ENCODE data around the gene CHST11. TPM values are rescaled to one million over a fixed set of nuclear protein-coding genes. Genes with fewer than 3 reads are reported as not detected.

The CHST11 gene
- total RNA-seq, 2 donors from 2014 or later, result 4.6 to 14.5 TPM

DNA sequence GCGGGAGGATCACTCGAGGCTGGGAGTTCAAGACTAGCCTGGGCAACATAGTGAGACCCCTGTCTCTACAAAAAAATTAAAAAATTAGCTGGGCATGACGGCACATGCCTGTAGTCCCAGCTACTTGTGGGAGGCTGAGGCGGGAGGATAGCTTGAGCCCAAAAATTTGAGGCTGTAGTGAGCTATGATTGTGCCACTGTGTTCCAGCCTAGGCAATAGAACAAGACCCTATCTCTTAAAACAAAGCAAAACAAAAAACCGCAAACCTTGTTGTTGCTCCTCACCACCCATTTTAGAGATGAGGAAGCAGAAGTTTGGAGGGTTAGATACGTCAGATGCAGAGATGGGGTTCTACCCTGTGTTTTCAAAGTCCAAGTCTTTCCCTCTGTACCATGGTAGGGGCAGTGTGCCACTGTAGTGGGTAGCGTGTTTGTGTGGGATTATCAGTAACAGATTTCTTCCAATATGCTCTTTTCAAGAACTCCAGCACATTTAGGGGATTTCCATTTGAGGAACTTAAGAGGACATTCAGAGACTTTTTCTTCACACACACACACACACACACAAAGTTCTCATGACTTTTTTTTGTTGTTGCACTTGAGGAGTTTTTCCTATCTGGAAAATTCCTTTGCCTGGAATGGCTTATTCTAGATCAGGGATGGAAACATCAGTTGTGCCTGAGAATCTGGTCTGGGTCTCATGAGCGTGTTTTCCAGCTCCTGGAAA, 186.5 kb downstream of the CHST11 start:
- Histone ChIP-seq H3K27me3 (no peaks in the 10 kb centered on the region), H3K9me3 (no peaks in the 10 kb centered on the region), H3K4me1 (no peaks in the 10 kb centered on the region), H3K36me3 (replicated peaks in 1 of 2; ENCODE audit: insufficient read depth in 1 of 2, low read depth in 2 of 2) (no peaks in the 10 kb centered on the region), H3K4me3 (no peak overlapping the region), H3K27ac (peak overlapping the region in 1 of 4 donors; percentile 54)
- ATAC-seq (no peak), DNase-seq (peak in 1 of 4 donors; percentile 18)
- intact Hi-C loops (cut with DNase I), result no loop called here
- WGBS, 2 donors, result 89 to 91% methylated on average over 8 of the region's 8 CpGs
- TF ChIP-seq POLR2A (IDR thresholded peaks at IDR 0.05), result no peak
- TF ChIP-seq, protein P1, sequence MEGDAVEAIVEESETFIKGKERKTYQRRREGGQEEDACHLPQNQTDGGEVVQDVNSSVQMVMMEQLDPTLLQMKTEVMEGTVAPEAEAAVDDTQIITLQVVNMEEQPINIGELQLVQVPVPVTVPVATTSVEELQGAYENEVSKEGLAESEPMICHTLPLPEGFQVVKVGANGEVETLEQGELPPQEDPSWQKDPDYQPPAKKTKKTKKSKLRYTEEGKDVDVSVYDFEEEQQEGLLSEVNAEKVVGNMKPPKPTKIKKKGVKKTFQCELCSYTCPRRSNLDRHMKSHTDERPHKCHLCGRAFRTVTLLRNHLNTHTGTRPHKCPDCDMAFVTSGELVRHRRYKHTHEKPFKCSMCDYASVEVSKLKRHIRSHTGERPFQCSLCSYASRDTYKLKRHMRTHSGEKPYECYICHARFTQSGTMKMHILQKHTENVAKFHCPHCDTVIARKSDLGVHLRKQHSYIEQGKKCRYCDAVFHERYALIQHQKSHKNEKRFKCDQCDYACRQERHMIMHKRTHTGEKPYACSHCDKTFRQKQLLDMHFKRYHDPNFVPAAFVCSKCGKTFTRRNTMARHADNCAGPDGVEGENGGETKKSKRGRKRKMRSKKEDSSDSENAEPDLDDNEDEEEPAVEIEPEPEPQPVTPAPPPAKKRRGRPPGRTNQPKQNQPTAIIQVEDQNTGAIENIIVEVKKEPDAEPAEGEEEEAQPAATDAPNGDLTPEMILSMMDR (IDR thresholded peaks at IDR 0.05), result no peak

DNA sequence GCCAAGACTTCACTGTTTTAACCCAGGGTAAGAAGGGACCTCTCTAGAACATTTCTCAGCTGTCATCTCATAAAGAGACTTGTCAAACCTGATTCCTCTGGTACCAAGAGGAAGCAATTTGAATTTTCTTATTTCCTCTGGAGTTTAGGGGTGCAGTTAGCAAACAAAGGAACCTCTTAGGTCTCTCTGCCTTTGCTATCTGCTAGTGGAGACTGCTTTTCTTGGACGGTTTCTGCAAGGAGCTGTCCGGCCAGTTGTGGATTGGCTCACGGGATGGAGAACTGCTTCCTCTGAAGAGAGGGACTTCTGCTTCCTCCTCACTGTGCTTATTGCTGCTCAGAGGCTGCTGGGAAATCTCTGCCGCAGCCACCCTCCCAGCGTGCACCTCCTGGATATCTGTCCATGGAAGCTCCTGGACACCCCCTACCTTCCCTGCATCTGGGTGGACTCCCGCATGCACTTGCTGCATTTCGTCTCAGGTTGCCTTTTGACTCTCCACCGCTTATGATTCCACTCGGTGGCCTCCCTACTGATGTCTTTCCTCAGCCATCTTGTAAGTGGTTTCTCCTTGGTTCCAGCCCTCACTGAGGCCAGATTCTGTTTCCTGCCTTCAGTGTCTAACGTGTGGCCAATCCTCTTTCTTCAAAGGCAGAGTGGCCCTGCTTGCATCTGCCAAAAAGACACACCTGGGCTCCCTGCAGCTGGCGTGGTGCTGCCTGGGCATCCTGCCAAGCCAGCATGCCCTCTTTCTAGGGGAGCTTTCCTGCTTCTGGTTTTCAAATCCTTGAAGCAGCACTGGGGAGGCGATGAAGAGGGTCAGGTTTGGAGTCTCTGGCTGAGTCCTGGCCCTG, 187.3 kb downstream of the CHST11 start:
- no peak for ATAC-seq
- intact Hi-C loops (cut with DNase I), result no loop called here
- DNase-seq, result peak; percentile 19 to 54 (median 47)
- H3K9me3 ChIP-seq, result no peaks in the 10 kb centered on the region
- WGBS, 2 donors, result 55 to 72% methylated on average over 9 to 12 of the region's 12 CpGs
- H3K4me3 ChIP-seq, result no peak overlapping the region
- no peaks in the 10 kb centered on the region for H3K4me1 ChIP-seq
- TF ChIP-seq, protein P1 (IDR thresholded peaks at IDR 0.05), result no peak
- TF ChIP-seq POLR2A (IDR thresholded peaks at IDR 0.05), result no peak
- H3K27ac ChIP-seq, result peak overlapping the region in 1 of 4 donors; percentile 54
- H3K27me3 ChIP-seq, result no peaks in the 10 kb centered on the region
- H3K36me3 ChIP-seq (replicated peaks in 1 of 2; ENCODE audit: insufficient read depth in 1 of 2, low read depth in 2 of 2), result no peaks in the 10 kb centered on the region

DNA sequence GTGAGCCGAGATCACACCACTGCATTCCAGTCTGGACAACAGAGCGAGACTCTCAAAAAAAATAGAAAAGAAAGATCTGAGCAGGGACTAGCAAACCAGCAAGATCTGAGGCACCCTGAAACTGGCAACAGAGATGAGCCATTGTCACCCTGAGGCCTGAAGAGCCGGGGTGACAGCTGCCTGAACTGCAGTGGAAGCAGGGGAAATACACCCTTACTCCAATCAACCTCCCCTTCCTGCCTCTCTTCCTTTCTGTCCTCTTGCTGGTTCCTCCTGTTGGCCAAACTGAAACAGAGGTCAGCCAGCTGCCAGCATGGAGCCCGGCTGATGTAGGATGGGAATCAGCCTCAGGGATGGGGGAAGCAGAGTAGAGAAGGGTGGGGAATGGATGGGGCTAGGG, 192.0 kb downstream of the CHST11 start:
- Histone ChIP-seq H3K27ac (no peak overlapping the region), H3K9me3 (no peaks in the 10 kb centered on the region), H3K27me3 (no peaks in the 10 kb centered on the region), H3K4me1 (no peaks in the 10 kb centered on the region), H3K4me3 (no peak overlapping the region), H3K36me3 (replicated peaks in 1 of 2; ENCODE audit: insufficient read depth in 1 of 2, low read depth in 2 of 2) (no peaks in the 10 kb centered on the region)
- ATAC-seq (no peak), DNase-seq (no peak)
- TF ChIP-seq, protein P1 (IDR thresholded peaks at IDR 0.05), result no peak
- no peak for TF ChIP-seq POLR2A (IDR thresholded peaks at IDR 0.05)
- 89 to 90% methylated on average over 4 of the region's 4 CpGs for WGBS, 2 donors
- intact Hi-C loops (cut with DNase I), result no loop called here

DNA sequence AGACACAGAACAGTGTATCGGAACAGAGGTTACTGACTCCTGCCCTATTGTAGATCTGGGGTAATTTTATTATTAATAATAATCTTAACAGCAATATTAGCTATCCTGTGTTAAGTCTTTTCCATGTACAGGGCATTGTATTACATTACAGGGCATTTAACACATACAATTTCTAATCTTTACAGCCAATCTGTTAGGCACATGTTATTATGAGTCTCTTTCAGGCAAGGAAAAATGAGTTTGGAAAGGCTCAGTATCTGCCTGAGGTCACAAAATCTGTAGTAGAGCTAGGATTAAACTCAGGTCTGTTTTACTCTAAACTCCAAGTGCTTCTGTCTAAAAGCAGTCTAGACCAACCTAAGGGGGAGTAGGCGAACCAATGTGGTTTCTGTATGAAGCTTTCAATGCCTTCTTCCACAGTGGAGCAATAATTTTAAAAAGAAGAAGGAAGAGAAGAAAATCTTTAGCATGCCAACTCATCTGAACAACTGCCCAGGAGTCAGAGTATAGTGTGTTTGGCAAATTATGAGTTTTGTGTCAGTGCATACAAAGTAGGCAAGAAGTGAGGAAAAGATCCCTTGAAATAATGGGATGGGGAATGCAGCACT, 192.6 kb downstream of the CHST11 start:
- no peaks in the 10 kb centered on the region for H3K27me3 ChIP-seq
- H3K4me3 ChIP-seq, result no peak overlapping the region
- no peak for ATAC-seq
- H3K27ac ChIP-seq, result no peak overlapping the region
- no peak for DNase-seq
- H3K4me1 ChIP-seq, result no peaks in the 10 kb centered on the region
- 88 to 89% methylated on average over 2 of the region's 2 CpGs for WGBS, 2 donors
- intact Hi-C loops (cut with DNase I), result no loop called here
- H3K9me3 ChIP-seq, result no peaks in the 10 kb centered on the region
- no peak for TF ChIP-seq POLR2A (IDR thresholded peaks at IDR 0.05)
- TF ChIP-seq, protein P1 (IDR thresholded peaks at IDR 0.05), result no peak
- no peaks in the 10 kb centered on the region for H3K36me3 ChIP-seq (replicated peaks in 1 of 2; ENCODE audit: insufficient read depth in 1 of 2, low read depth in 2 of 2)
